HepG2 (cell line): ENCODE data around the gene FBXW10. TPM values are rescaled to one million over a fixed set of nuclear protein-coding genes. Genes with fewer than 3 reads are reported as not detected.
"Not testable (repeated sequence)": the region's sequence is repeated elsewhere in the genome, so short reads cannot be mapped to it uniquely, and the experiment has no call there.

Experiments
- ATAC-seq: fragments of 200-7000 bp; cut with Tn5 transposase; 3 replicates; pipeline ENCODE4 v1.9.1; 2020; ENCODE audit warnings: mild to moderate bottlenecking, moderate library complexity
- BruUV-seq: library from RNA; stranded (reverse); fragments of 400-500 nt; replicated peaks from 2 replicates; lab custom pipeline; 2021; lab: Mats Ljungman, UMichigan
- CTCF ChIA-PET: fragments of 300-600 bp; formaldehyde crosslinking; extraction: SDS; loops from one replicate; lab custom pipeline; 2021; ENCODE audit warnings: low total read pairs, inconsistent platforms, low intra/inter-chr PET ratio; lab: Yijun Ruan, JAX
- POLR2A ChIA-PET: fragments of 350-600 bp; sonication (Branson Sonifier 250); formaldehyde crosslinking; loops from one replicate; lab custom pipeline; 2020; ENCODE audit warnings: antibody characterized with exemption, inconsistent platforms; lab: Yijun Ruan, JAX
- DNase-seq: peaks from one replicate; pipeline ENCODE4 v3.0.0-alpha.2; 2015; ENCODE audit warnings: low spot score
- FAIRE-seq: peaks from 3 replicates; lab custom pipeline; 2011; peaks lifted over from hg19 to GRCh38; lab: Jason Lieb, UNC
- H2AFZ ChIP-seq: one replicate; pipeline ENCODE4 v1.6.1; 2011; ENCODE audit warnings: low read length, inconsistent platforms
- H3K27ac ChIP-seq: fragments of 300-600 bp; 3 replicates; pipeline ENCODE4 v1.8.0; 2011; ENCODE audit warnings: mixed run types, mild to moderate bottlenecking, mixed read lengths, low read length, inconsistent platforms; ENCODE audit not compliant: insufficient read depth; ENCODE audit errors: extremely low read length
- H3K27me3 ChIP-seq, 2 experiments: fragments of 200-600 bp in 1 of 2; 2 replicates in 1 of 2; 3 replicates in 1 of 2; pipeline versions ENCODE4 v1.6.0 to v1.8.0; 2011; ENCODE audit warnings: low read length in 2 of 2, mild to moderate bottlenecking in 2 of 2, moderate library complexity in 2 of 2, inconsistent platforms in 1 of 2; ENCODE audit not compliant: insufficient read depth in 2 of 2, control insufficient read depth in 1 of 2
- H3K36me3 ChIP-seq, 2 experiments: fragments of 200-600 bp in 1 of 2; replicated peaks in 1 of 2; 2 replicates in 1 of 2; 3 replicates in 1 of 2; pipeline versions ENCODE4 v1.5.1 to v1.8.0; 2011; ENCODE audit warnings: low read length in 2 of 2, inconsistent platforms in 1 of 2; ENCODE audit not compliant: insufficient read depth in 2 of 2, control insufficient read depth in 1 of 2
- H3K4me1 ChIP-seq: 2 replicates; pipeline ENCODE4 v1.5.1; 2012; ENCODE audit warnings: low read length, inconsistent platforms; ENCODE audit not compliant: insufficient read depth
- H3K4me2 ChIP-seq: 2 replicates; pipeline ENCODE4 v1.6.0; 2011; ENCODE audit warnings: low read depth, low read length, inconsistent platforms
- H3K4me3 ChIP-seq, 3 experiments: fragments of 200-600 bp in 1 of 3; sonication (generic), shearing (Covaris generic) in 1 of 3; replicated peaks in 1 of 3; 2 replicates each; pipeline ENCODE4 v1.5.1; 2011 to 2016; ENCODE audit warnings: low read length in 3 of 3, inconsistent platforms in 2 of 3, low read depth in 2 of 3, mild to moderate bottlenecking in 2 of 3, control low read depth in 1 of 3, mixed read lengths in 1 of 3; ENCODE audit not compliant: insufficient read depth in 1 of 3
- H3K79me2 ChIP-seq: one replicate; pipeline ENCODE4 v1.6.1; 2011; ENCODE audit warnings: low read length, inconsistent platforms; ENCODE audit not compliant: insufficient read depth
- H3K9ac ChIP-seq: 2 replicates; pipeline ENCODE4 v1.6.0; 2011; ENCODE audit warnings: mild to moderate bottlenecking, low read depth, low read length, inconsistent platforms; ENCODE audit not compliant: insufficient read depth
- H3K9me3 ChIP-seq: 2 replicates; pipeline ENCODE4 v1.5.1; 2012; ENCODE audit warnings: mild to moderate bottlenecking, low read length
- H4K20me1 ChIP-seq: 2 replicates; pipeline ENCODE4 v1.6.0; 2011; ENCODE audit warnings: inconsistent platforms, mild to moderate bottlenecking, low read length, moderate library complexity; ENCODE audit not compliant: insufficient read depth
- WGBS: methylation state at CpG from one replicate; pipeline ENCODE4 v1.1.6; 2017; ENCODE audit warnings: low lambda C conversion rate; 5-methylcytosine and 5-hydroxymethylcytosine counted together
- in situ Hi-C: cut with HindIII; loops from 2 replicates; pipeline ENCODE4 v1.10.0; 2017; ENCODE audit warnings: low pct_unique_long_range_greater_than_20kb; ENCODE audit not compliant: extremely low pct_ligation_motif_present
- intact Hi-C: fragments of 100-400 bp; cut with micrococcal nuclease; formaldehyde crosslinking; loops from one replicate; pipeline ENCODE4 v1.10.0; 2022; ENCODE audit not compliant: unreplicated experiment
- polyA plus RNA-seq, 8 experiments: library from polyadenylated mRNA; depleted of rRNA in 3 of 8; stranded (reverse) in 7 of 8; unstranded in 1 of 8; fragments of >200 nt; fragmentation: Illumina TruSeq in 4 of 8; extraction: Trizol in 4 of 8; gene quantifications; 2 replicates each; pipeline versions ENCODE4 v1.2.1 to v1.2.3, GENCODE V29; 2011 to 2016; ENCODE audit warnings: low read depth in 4 of 8, missing spikeins in 1 of 8, mixed read lengths in 1 of 8; ENCODE audit not compliant: insufficient read depth in 1 of 8
- total RNA-seq, 5 experiments: library from RNA; depleted of rRNA; stranded (reverse); fragments of >200 nt; fragmentation: Illumina TruSeq; extraction: Trizol; gene quantifications; 2 replicates each; pipeline ENCODE4 v1.2.3, GENCODE V29; 2016; ENCODE audit warnings: low read depth in 1 of 5
- TF ChIP-seq, protein P1 (sequence below), 2 experiments: sonication (generic) in 1 of 2; formaldehyde crosslinking in 1 of 2; IDR thresholded peaks; 2 replicates each; pipeline versions ENCODE4 v1.4.0 to v1.6.1; 2018 to 2020; ENCODE audit warnings: missing genetic modification reagents in 2 of 2, borderline replicate concordance in 1 of 2, low read depth in 1 of 2, mild to moderate bottlenecking in 1 of 2, missing biosample characterization in 1 of 2

Gene FBXW10
- total and polyA plus RNA-seq, 2 of the 13 experiments (the other 11 are each of a cell fraction or from before 2014, with no cell fraction given), result 0.04 to 0.17 TPM

DNA sequence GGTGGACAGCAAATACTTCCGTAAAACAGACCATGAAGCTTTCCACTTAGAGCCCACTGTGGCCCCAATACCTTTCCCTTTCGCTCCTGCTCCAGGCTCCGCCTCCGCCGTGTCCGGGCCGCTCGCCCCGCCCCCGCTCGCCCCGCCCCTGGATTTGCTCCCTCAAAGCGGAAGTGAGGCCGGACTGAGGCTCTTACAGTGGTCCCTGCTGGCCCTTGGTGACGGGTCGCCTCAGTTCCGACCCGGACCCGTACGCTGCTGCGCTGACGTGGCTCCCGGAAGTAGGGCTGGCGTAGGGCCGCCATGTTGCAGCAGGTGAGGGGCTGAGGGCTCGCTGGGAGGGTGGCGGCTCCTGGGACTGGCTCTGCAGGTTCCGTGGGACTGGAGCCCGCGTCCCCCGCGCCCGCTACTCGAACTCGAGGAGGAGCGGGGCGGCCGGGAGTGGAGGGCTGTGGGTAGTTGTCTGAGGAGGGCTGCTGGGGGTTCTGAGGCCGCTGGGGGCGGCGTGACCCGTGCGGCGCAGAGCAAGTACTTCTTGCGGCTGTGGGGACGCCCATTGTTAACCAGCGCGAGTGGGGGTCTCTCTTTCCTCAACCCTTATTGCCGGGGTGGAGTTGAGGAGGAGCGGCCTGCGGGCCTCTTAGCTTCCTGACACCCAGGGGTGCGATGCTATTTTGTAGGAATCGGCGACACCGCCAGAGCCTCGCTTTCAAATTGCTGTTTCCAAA is 37.3 kb downstream of the FBXW10 start, which contains the start of gene TVP23B (continued):
- TF ChIP-seq, protein P1, sequence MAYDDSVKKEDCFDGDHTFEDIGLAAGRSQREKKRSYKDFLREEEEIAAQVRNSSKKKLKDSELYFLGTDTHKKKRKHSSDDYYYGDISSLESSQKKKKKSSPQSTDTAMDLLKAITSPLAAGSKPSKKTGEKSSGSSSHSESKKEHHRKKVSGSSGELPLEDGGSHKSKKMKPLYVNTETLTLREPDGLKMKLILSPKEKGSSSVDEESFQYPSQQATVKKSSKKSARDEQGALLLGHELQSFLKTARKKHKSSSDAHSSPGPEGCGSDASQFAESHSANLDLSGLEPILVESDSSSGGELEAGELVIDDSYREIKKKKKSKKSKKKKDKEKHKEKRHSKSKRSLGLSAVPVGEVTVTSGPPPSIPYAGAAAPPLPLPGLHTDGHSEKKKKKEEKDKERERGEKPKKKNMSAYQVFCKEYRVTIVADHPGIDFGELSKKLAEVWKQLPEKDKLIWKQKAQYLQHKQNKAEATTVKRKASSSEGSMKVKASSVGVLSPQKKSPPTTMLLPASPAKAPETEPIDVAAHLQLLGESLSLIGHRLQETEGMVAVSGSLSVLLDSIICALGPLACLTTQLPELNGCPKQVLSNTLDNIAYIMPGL (CRISPR knock-in tag; IDR thresholded peaks at IDR 0.05; ENCODE audit: borderline replicate concordance in 1 of 2, low read depth in 1 of 2), result peak; percentile 75 to 77; a peak in 2 of 4 replicates

DNA sequence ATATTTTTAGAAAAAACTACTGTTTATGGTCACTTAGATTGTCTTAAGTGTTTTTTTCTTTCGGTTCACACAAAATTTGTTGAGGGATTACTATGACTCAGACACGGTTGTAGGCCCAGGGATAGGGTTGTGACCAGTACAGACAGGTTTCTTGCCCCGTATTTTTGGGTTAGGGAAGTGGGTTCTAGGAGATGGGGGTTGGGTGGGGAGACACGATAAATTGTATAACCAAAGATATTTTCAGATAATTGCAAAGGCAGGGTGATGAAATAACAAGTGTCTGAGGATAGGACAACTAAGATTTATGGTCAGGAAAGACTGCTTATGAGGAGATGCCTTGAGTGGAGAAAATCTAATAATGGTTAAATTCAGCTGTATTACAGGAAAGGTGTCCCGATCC is 38.0 kb downstream of the FBXW10 start:
- H3K27me3 ChIP-seq, H4K20me1 ChIP-seq, BruUV-seq, in situ Hi-C loops, CTCF ChIA-PET, intact Hi-C loops, H2AFZ ChIP-seq, H3K36me3 ChIP-seq, ATAC-seq, POLR2A ChIA-PET, H3K9me3 ChIP-seq, DNase-seq, H3K4me2 ChIP-seq, H3K27ac ChIP-seq, FAIRE-seq: not testable (repeated sequence)
- peak overlapping the region in 2 of 3 experiments; percentile 46 to 58; a peak in 5 of 6 replicates for H3K4me3 ChIP-seq
- peaks cover 15% of the 10 kb centered on the region; the same call in 1 of the 2 replicates for H3K4me1 ChIP-seq
- WGBS, result no CpG with 5 or more reads among the region's 5 CpGs
- H3K9ac ChIP-seq, result peak overlapping the region; percentile 69
- H3K79me2 ChIP-seq, result peaks cover 16% of the 10 kb centered on the region

DNA sequence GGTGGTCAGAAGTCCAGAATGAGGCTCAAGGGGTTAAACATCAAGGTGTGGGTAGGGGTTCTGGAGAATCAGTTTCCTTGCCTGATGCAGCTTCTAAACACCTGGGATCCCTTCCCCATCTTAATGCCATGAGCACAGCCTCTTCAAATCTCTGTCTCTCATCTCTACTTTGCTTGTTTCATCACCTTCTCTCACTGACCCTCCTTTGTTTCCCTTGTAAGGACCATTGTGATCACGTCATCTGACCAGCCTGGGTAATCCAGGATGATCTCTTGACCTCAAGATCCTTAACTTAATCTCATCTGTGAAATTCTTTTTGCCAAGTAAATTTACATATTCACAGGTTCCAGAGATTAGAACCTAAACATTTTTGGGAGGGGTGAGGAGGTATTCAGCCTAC is 42.1 kb downstream of the FBXW10 start:
- H3K4me2 ChIP-seq, BruUV-seq, DNase-seq, H2AFZ ChIP-seq, H3K4me3 ChIP-seq, POLR2A ChIA-PET, H4K20me1 ChIP-seq, ATAC-seq, H3K27me3 ChIP-seq, H3K36me3 ChIP-seq, H3K4me1 ChIP-seq, H3K9me3 ChIP-seq, H3K9ac ChIP-seq, CTCF ChIA-PET, intact Hi-C loops, in situ Hi-C loops, H3K27ac ChIP-seq: not testable (repeated sequence)
- peak; percentile 8 for FAIRE-seq
- WGBS, result 87% methylated on average over 1 of the region's 1 CpG
- H3K79me2 ChIP-seq, result peaks cover 16% of the 10 kb centered on the region

DNA sequence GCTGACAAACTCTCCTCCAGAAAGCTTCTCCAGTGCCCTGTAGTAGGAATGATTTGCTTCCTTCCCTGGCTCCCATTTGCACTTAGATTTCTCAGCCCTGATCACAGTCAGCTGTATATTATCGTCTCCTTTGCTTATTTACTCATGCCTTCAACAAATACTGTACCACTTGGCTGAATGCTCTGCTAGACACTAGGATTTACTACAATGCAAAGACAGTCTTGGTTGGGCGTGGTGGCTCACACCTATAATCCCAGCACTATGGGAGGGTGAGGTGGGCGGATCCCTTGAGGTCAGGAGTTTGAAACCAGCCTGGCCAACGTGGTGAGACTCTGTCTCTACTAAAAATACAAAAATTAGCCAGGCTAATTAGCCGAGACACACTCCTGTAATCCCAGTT is 43.0 kb downstream of the FBXW10 start:
- POLR2A ChIA-PET, H3K9ac ChIP-seq, H3K4me1 ChIP-seq, H3K27me3 ChIP-seq, in situ Hi-C loops, ATAC-seq, H4K20me1 ChIP-seq, FAIRE-seq, DNase-seq, H3K27ac ChIP-seq, H2AFZ ChIP-seq, H3K4me2 ChIP-seq, BruUV-seq, H3K4me3 ChIP-seq, H3K9me3 ChIP-seq, H3K36me3 ChIP-seq, CTCF ChIA-PET, intact Hi-C loops: not testable (repeated sequence)
- WGBS, result 92% methylated on average over 4 of the region's 5 CpGs
- H3K79me2 ChIP-seq, result peaks cover 14% of the 10 kb centered on the region
